DMS 273 (cell line): Measurements from ENCODE around the gene ANKRD63.

Experiments used
- DNase-seq: peaks from one replicate; lab custom pipeline; 2025; ENCODE audit not compliant: unreplicated experiment; lab: John Stamatoyannopoulos, UW

Gene ANKRD63

GRCh38 chr15:40313531-40314398 is 30.9 kb upstream of the ANKRD63 start:
- peak; percentile 77 for DNase-seq

DNA sequence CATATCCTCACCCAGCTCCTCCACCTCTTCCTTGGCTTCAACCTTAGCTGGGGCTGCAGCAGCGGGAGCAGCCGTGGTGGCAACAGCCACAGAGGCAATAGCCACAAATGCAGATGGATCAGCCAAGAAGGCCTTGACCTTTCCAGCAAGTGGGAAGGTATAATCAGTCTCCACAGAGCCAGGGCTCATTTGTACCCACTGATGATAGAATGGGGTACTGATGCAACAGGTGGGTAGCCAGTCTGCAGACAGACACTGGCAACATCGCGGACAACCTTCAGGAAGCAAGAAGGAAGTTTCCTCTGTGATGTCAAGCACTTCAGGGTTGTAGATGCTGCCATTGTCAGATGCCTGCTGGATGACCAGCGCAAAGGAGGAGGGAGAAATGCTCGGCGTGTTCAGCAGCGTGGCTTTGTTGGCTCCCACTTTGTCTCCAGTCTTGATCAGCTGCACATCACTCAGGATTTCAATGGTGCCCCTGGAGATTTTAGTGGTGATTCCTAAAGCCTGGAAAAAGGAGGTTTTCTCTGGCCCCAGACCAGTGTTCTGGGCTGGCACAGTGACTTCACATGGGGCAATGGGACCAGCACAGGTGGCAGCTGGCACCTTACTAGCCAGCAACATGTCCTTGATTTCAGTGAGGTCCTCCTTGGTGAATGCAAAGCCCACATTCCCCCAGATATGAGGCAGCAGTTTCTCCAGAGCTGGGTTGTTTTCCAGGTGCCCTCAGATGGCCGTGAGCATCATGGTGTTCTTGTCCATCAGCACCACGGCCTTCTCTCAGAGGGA is 29.7 kb upstream of the ANKRD63 start:
- no peak for DNase-seq

- DNase-seq, result no peak
These were observed 28.1 kb upstream of the ANKRD63 start for GRCh38 chr15:40310993-40311392.

GRCh38 chr15:40310001-40310959 is 27.4 kb upstream of the ANKRD63 start:
- DNase-seq, result peak; percentile 73

- no peak for DNase-seq
These were observed 26.5 kb upstream of the ANKRD63 start for GRCh38 chr15:40309344-40309862.

GRCh38 chr15:40307421-40308211 is 24.8 kb upstream of the ANKRD63 start, which contains the start of gene PLCB2:
Gene PLCB2 (minus strand): TSS chr15:40307935. CDS start chr15:40307672, 263 bp downstream.
- DNase-seq, result peak; percentile 61

- no peak for DNase-seq
These were observed 24.0 kb upstream of the ANKRD63 start for GRCh38 chr15:40306908-40307307.

GRCh38 chr15:40306371-40306770 is 23.5 kb upstream of the ANKRD63 start:
- DNase-seq, result no peak

- DNase-seq, result no peak
These were observed 22.4 kb upstream of the ANKRD63 start for GRCh38 chr15:40305281-40305680.

GRCh38 chr15:40303576-40303975 is 20.7 kb upstream of the ANKRD63 start:
- no peak for DNase-seq

DNA sequence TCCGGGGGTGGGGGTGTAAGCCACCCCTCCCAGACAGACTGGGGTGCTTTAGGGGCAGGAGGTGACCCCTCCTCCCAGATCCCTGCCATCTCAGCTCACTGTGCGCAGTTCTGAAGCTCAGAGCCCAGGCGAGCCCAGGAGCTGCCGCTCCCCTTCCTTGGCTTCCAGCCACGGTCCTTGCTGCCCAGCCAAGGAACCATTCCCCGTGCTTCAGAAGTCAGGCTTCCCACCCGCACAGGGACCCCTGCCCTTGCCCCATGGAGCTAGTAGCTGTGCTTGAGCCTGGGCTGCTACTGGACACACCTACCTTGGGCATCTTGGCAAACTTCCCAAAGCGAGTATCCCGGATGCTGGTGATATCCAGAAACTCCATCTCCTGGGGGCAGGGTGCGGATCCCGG is 20.1 kb upstream of the ANKRD63 start:
- DNase-seq, result no peak

DNA sequence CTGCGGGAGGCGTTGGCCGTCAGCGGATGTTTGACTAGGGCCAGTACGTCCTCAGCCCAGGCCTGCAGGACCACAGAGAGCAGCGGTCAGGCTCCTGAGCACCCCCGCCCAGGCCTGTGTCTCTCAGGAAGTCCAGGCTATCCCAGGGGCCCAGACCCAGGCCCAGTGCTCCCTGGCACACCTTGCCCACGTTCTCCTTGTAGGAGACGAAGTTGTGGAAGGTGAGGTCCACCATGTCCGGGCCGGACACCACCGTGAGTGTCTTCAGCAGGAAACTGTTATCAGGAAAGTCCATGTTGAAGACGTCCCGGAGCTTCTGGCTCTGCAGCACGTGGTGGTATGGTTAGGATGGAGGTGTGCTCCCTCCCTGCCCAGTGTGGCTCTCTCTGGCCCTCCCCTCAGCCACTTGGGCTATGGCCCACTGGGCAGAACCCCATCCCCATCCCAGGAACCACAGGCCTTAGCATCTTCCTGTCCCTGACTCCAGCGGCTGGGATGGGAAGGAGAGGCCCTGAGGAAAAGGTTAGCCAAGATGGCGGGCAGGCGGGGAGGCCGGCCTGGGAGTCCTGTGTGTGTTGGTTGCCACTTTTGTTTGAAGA is 19.5 kb upstream of the ANKRD63 start:
- DNase-seq, result no peak

GRCh38 chr15:40301467-40302179 is 18.8 kb upstream of the ANKRD63 start:
- DNase-seq, result no peak

DNA sequence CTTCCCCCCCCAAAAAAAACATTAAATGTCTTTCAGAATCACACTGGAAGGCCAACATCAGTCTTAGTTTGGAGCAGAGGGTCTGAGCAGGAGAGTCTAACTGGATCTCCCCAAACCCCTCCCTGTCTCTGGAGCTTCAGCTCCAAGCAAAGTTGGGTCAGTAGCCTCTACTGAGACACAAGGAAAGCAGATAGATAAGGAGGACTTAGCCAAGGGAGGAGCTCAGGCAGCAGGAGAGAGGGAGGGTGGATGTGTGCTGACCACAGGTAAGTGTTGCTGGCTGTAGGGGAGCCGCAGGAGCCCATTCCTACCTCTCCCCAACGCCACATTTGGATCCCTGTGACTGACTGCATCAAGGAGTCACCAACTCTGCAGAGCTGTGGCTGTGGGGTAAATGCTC is 17.9 kb upstream of the ANKRD63 start:
- DNase-seq, result no peak

GRCh38 chr15:40300367-40300766 is 17.5 kb upstream of the ANKRD63 start:
- no peak for DNase-seq

DNA sequence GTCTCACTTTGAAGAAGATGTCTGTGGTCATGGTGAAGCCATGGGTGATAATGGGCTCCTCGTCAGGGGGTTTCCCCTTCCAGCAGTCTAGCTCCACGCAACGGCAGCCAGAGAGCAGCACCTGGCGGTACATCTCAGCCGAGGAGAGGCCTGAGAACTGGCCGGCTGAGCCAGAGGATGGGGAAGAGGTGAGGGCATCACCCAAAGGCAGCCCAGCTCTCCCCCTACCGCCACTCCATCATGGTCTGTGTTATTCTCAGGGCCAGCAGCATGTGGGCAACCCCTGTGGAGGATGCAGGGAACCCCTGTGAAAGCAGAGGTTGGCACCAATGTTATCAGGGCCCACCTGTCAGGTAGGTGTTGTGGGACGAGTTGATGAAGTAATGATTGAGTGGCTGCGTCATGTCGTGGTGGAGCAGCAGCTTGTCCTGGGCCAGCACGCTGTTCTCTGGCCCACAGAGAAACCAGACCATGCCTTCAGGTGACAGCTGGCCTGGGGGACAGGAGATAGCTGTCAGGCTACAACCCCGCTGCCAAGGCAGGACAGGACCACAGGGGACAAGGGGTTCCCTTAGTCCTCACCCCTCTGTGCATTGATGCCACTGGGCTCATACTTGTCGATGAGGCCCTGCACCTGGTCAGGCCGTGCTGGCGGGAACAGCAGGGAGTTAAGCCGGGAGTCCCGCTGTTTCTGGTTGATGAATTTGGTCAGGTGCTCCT is 15.5 kb upstream of the ANKRD63 start:
- DNase-seq, result no peak

GRCh38 chr15:40297356-40297755 is 14.5 kb upstream of the ANKRD63 start:
- no peak for DNase-seq

GRCh38 chr15:40296561-40297230 is 13.8 kb upstream of the ANKRD63 start:
- no peak for DNase-seq
